ENCODE results near the gene WWOX. TPM values are rescaled to one million over a fixed set of nuclear protein-coding genes. Genes with fewer than 3 reads are reported as not detected.

Gene WWOX
- polyA plus RNA-seq, 1 donor (not counting 4 experiments of a cell fraction or from before 2014, with no cell fraction given) = 5.1 TPM

- H2AFZ ChIP-seq (ENCODE audit: control insufficient read depth, low read length) = no peak overlapping the region
- dilution Hi-C loops (cut with MboI; ENCODE audit: extremely low pct_ligation_motif_present, low sequenced_read_pairs) = no loop called here
- no peaks in the 10 kb centered on the region for H3K9me3 ChIP-seq (ENCODE audit: control insufficient read depth, low read depth, low read length)
- H3K27ac ChIP-seq (ENCODE audit: control insufficient read depth, insufficient read depth, low read length) = no peak overlapping the region
- no peaks in the 10 kb centered on the region for H3K79me2 ChIP-seq (ENCODE audit: control insufficient read depth, insufficient read depth, low read length)
- no peak for TF ChIP-seq EZH2 (IDR thresholded peaks at IDR 0.05; ENCODE audit: low read length)
- TF ChIP-seq CTCF (optimal IDR thresholded peaks at IDR 0.05 in 1 of 3, IDR thresholded peaks at IDR 0.05 in 1 of 3, conservative IDR thresholded peaks at IDR 0.05 in 1 of 3; ENCODE audit: extremely low read depth in 1 of 3, insufficient read depth in 2 of 3, low read length in 3 of 3) = no peak
- FAIRE-seq (no peak), DNase-seq (ENCODE audit: low read depth, low spot score) (no peak)
- H3K4me1 ChIP-seq (ENCODE audit: control insufficient read depth, extremely low read depth, insufficient read depth, low read length) = no peaks in the 10 kb centered on the region
- no peaks in the 10 kb centered on the region for H3K9me1 ChIP-seq (ENCODE audit: control insufficient read depth, extremely low read depth, insufficient read depth, low read length)
- H3K36me3 ChIP-seq (ENCODE audit: control insufficient read depth in 2 of 2, extremely low read depth in 1 of 2, insufficient read depth in 2 of 2, low read length in 2 of 2) = no peaks in the 10 kb centered on the region
- no peaks in the 10 kb centered on the region for H4K20me1 ChIP-seq (ENCODE audit: control insufficient read depth, extremely low read depth, insufficient read depth, low read length)
- no peak overlapping the region for H3K4me2 ChIP-seq (ENCODE audit: control insufficient read depth, extremely low read depth, insufficient read depth, low read depth, low read length)
- H3K4me3 ChIP-seq (ENCODE audit: control insufficient read depth in 2 of 3, extremely low read depth in 1 of 3, insufficient read depth in 2 of 3, low read depth in 1 of 3, low read length in 3 of 3) = no peak overlapping the region
- no peaks in the 10 kb centered on the region for H3K27me3 ChIP-seq (ENCODE audit: control insufficient read depth, extremely low read depth, insufficient read depth, low read length)
- no peak overlapping the region for H3K9ac ChIP-seq (ENCODE audit: control insufficient read depth, extremely low read depth, insufficient read depth, low read length)
Measured at GRCh38 chr16:78150233-78150632, 50.8 kb downstream of the WWOX start.

- no peak overlapping the region for H2AFZ ChIP-seq (ENCODE audit: control insufficient read depth, low read length)
- dilution Hi-C loops (cut with MboI; ENCODE audit: extremely low pct_ligation_motif_present, low sequenced_read_pairs) = no loop called here
- no peak overlapping the region for H3K4me2 ChIP-seq (ENCODE audit: control insufficient read depth, extremely low read depth, insufficient read depth, low read depth, low read length)
- no peaks in the 10 kb centered on the region for H3K36me3 ChIP-seq (ENCODE audit: control insufficient read depth in 2 of 2, extremely low read depth in 1 of 2, insufficient read depth in 2 of 2, low read length in 2 of 2)
- H3K9me3 ChIP-seq (ENCODE audit: control insufficient read depth, low read depth, low read length) = no peaks in the 10 kb centered on the region
- no peaks in the 10 kb centered on the region for H3K9me1 ChIP-seq (ENCODE audit: control insufficient read depth, extremely low read depth, insufficient read depth, low read length)
- no peaks in the 10 kb centered on the region for H3K27me3 ChIP-seq (ENCODE audit: control insufficient read depth, extremely low read depth, insufficient read depth, low read length)
- H4K20me1 ChIP-seq (ENCODE audit: control insufficient read depth, extremely low read depth, insufficient read depth, low read length) = no peaks in the 10 kb centered on the region
- no peaks in the 10 kb centered on the region for H3K4me1 ChIP-seq (ENCODE audit: control insufficient read depth, extremely low read depth, insufficient read depth, low read length)
- no peak for DNase-seq (ENCODE audit: low read depth, low spot score)
- no peak for FAIRE-seq
- no peak for TF ChIP-seq EZH2 (IDR thresholded peaks at IDR 0.05; ENCODE audit: low read length)
- TF ChIP-seq CTCF (optimal IDR thresholded peaks at IDR 0.05 in 1 of 3, IDR thresholded peaks at IDR 0.05 in 1 of 3, conservative IDR thresholded peaks at IDR 0.05 in 1 of 3; ENCODE audit: extremely low read depth in 1 of 3, insufficient read depth in 2 of 3, low read length in 3 of 3) = no peak
- no peak overlapping the region for H3K27ac ChIP-seq (ENCODE audit: control insufficient read depth, insufficient read depth, low read length)
- no peak overlapping the region for H3K9ac ChIP-seq (ENCODE audit: control insufficient read depth, extremely low read depth, insufficient read depth, low read length)
- no peaks in the 10 kb centered on the region for H3K79me2 ChIP-seq (ENCODE audit: control insufficient read depth, insufficient read depth, low read length)
- H3K4me3 ChIP-seq (ENCODE audit: control insufficient read depth in 2 of 3, extremely low read depth in 1 of 3, insufficient read depth in 2 of 3, low read depth in 1 of 3, low read length in 3 of 3) = no peak overlapping the region
Measured at GRCh38 chr16:78154729-78155461, 55.4 kb downstream of the WWOX start.

All from keratinocyte (primary cell).